GM23338 (cell line): ENCODE results near the gene SCCPDH. TPM values are rescaled to one million over a fixed set of nuclear protein-coding genes. Genes with fewer than 3 reads are reported as not detected.

ENCODE experiments used
- ATAC-seq: fragments of 200-7000 bp; cut with Tn5 transposase; 3 replicates; pipeline ENCODE4 v1.9.1; 2020
- DNase-seq: peaks from one replicate; pipeline ENCODE4 v3.0.0-alpha.2; 2015; ENCODE audit warnings: low spot score
- H2AFZ ChIP-seq: fragments of 200-600 bp; sonication (generic); 2 replicates; pipeline ENCODE4 v1.8.0; 2016; ENCODE audit warnings: antibody characterized with exemption, mild to moderate bottlenecking, moderate library complexity
- H3F3A ChIP-seq: fragments of 200-600 bp; sonication (generic); replicated peaks from 2 replicates; pipeline ENCODE4 v1.8.0; 2017; ENCODE audit warnings: antibody characterized with exemption, mixed run types, low read depth
- H3K27ac ChIP-seq: fragments of 200-600 bp; sonication (generic); 2 replicates; pipeline ENCODE4 v1.6.1; 2016; ENCODE audit warnings: low read depth
- H3K27me3 ChIP-seq: fragments of 200-600 bp; sonication (generic); 2 replicates; pipeline ENCODE4 v1.8.0; 2016; ENCODE audit warnings: mild to moderate bottlenecking, mixed run types, moderate library complexity; ENCODE audit not compliant: insufficient read depth
- H3K36me3 ChIP-seq: fragments of 200-600 bp; sonication (generic); 2 replicates; pipeline ENCODE4 v1.8.0; 2016; ENCODE audit warnings: mild to moderate bottlenecking; ENCODE audit not compliant: insufficient read depth
- H3K4me1 ChIP-seq: fragments of 200-600 bp; sonication (generic); 2 replicates; pipeline ENCODE4 v1.8.0; 2016; ENCODE audit warnings: mild to moderate bottlenecking, moderate library complexity; ENCODE audit not compliant: insufficient read depth
- H3K4me2 ChIP-seq: fragments of 200-600 bp; sonication (generic); 2 replicates; pipeline ENCODE4 v1.7.1; 2017; ENCODE audit warnings: mixed run types
- H3K4me3 ChIP-seq: fragments of 200-600 bp; sonication (generic); 2 replicates; pipeline ENCODE4 v1.6.1; 2016; ENCODE audit warnings: mixed run types
- H3K79me2 ChIP-seq: fragments of 200-600 bp; sonication (generic); replicated peaks from 2 replicates; pipeline ENCODE4 v1.8.0; 2017; ENCODE audit warnings: mild to moderate bottlenecking; ENCODE audit not compliant: insufficient read depth
- H3K9me2 ChIP-seq: fragments of 200-600 bp; sonication (generic); 2 replicates; pipeline ENCODE4 v1.8.0; 2017; ENCODE audit not compliant: insufficient read depth
- H4K20me1 ChIP-seq: fragments of 200-600 bp; sonication (generic); replicated peaks from 2 replicates; pipeline ENCODE4 v1.8.0; 2017; ENCODE audit warnings: mild to moderate bottlenecking; ENCODE audit not compliant: insufficient read depth
- H3K27ac Mint-ChIP-seq: 2 replicates; pipeline ENCODE4 v1.8.0; 2020; ENCODE audit warnings: inconsistent platforms, mild to moderate bottlenecking, moderate library complexity, mixed read lengths
- H3K27me3 Mint-ChIP-seq: 3 replicates; pipeline ENCODE4 v1.8.0; 2022; ENCODE audit warnings: low read depth, mild to moderate bottlenecking, moderate library complexity, mixed read lengths, inconsistent platforms; ENCODE audit not compliant: insufficient read depth, poor library complexity
- H3K36me3 Mint-ChIP-seq: 3 replicates; pipeline ENCODE4 v1.8.0; 2021; ENCODE audit warnings: low read depth, mild to moderate bottlenecking, inconsistent platforms, moderate library complexity, mixed read lengths
- H3K4me1 Mint-ChIP-seq: 3 replicates; pipeline ENCODE4 v1.8.0; 2020; ENCODE audit warnings: mild to moderate bottlenecking, inconsistent platforms, mixed read lengths
- H3K4me3 Mint-ChIP-seq: 3 replicates; pipeline ENCODE4 v1.8.0; 2021; ENCODE audit warnings: moderate library complexity, mild to moderate bottlenecking, inconsistent platforms, mixed read lengths
- H3K9me3 Mint-ChIP-seq: 3 replicates; pipeline ENCODE4 v1.8.0; 2020; ENCODE audit warnings: moderate library complexity, mild to moderate bottlenecking, inconsistent platforms, mixed read lengths
- CREB1 ChIP-seq: fragments of 250-450 bp; sonication (Bioruptor Pico); IDR thresholded peaks from 2 replicates; pipeline ENCODE4 v1.5.0; 2020; ENCODE audit warnings: low read depth, mild to moderate bottlenecking, moderate library complexity
- EZH2 ChIP-seq: fragments of 200-600 bp; sonication (generic); IDR thresholded peaks from one replicate; pipeline ENCODE4 v1.8.0; 2017; ENCODE audit warnings: antibody characterized with exemption, mild to moderate bottlenecking, low read depth; ENCODE audit not compliant: unreplicated experiment
- JUNB ChIP-seq: IDR thresholded peaks from one replicate; pipeline ENCODE4 v1.6.1; 2016; ENCODE audit warnings: antibody characterized with exemption; ENCODE audit not compliant: unreplicated experiment
- NANOG ChIP-seq: IDR thresholded peaks from 2 replicates; pipeline ENCODE4 v1.6.1; 2016; ENCODE audit warnings: antibody characterized with exemption, borderline replicate concordance
- POLR2AphosphoS5 ChIP-seq: IDR thresholded peaks from 2 replicates; pipeline ENCODE4 v1.6.1; 2016; ENCODE audit warnings: antibody characterized with exemption, low read depth
- STAT1 ChIP-seq: IDR thresholded peaks from one replicate; pipeline ENCODE4 v1.6.1; 2016; ENCODE audit warnings: antibody characterized with exemption; ENCODE audit not compliant: unreplicated experiment
- ZNF114 ChIP-seq: fragments of 250-450 bp; sonication (Bioruptor Pico); IDR thresholded peaks from 2 replicates; pipeline ENCODE4 v1.5.0; 2020; ENCODE audit warnings: mild to moderate bottlenecking, moderate library complexity
- ZNF331 ChIP-seq: fragments of 250-450 bp; sonication (Bioruptor Pico); IDR thresholded peaks from 2 replicates; pipeline ENCODE4 v1.5.0; 2020; ENCODE audit warnings: low read depth, mild to moderate bottlenecking, moderate library complexity
- polyA plus RNA-seq: library from polyadenylated mRNA; unstranded; fragments of >200 nt; fragmentation: Nextera tagmentation; extraction: Ambion mirVana; gene quantifications from 2 replicates; pipeline ENCODE4 v1.2.1, GENCODE V29; 2016
- total RNA-seq: library from RNA; depleted of rRNA; stranded (reverse); fragments of >200 nt; shearing (Covaris generic); gene quantifications from 2 replicates; pipeline ENCODE4 v1.2.3, GENCODE V29; 2014
- TF ChIP-seq, protein P1 (sequence below): IDR thresholded peaks from 2 replicates; pipeline ENCODE4 v1.6.1; 2016; ENCODE audit warnings: antibody characterized with exemption
- TF ChIP-seq, protein P2 (sequence below): IDR thresholded peaks from one replicate; pipeline ENCODE4 v1.6.1; 2018; ENCODE audit warnings: antibody characterized with exemption; ENCODE audit not compliant: unreplicated experiment
- TF ChIP-seq, protein P3 (sequence below): fragments of 250-450 bp; sonication (Bioruptor Pico); IDR thresholded peaks from 2 replicates; pipeline ENCODE4 v1.5.0; 2020; ENCODE audit warnings: mild to moderate bottlenecking, moderate library complexity

SCCPDH gene
- total and polyA plus RNA-seq, 2 experiments from 2014 or later = 14.4 to 18.8 TPM

DNA sequence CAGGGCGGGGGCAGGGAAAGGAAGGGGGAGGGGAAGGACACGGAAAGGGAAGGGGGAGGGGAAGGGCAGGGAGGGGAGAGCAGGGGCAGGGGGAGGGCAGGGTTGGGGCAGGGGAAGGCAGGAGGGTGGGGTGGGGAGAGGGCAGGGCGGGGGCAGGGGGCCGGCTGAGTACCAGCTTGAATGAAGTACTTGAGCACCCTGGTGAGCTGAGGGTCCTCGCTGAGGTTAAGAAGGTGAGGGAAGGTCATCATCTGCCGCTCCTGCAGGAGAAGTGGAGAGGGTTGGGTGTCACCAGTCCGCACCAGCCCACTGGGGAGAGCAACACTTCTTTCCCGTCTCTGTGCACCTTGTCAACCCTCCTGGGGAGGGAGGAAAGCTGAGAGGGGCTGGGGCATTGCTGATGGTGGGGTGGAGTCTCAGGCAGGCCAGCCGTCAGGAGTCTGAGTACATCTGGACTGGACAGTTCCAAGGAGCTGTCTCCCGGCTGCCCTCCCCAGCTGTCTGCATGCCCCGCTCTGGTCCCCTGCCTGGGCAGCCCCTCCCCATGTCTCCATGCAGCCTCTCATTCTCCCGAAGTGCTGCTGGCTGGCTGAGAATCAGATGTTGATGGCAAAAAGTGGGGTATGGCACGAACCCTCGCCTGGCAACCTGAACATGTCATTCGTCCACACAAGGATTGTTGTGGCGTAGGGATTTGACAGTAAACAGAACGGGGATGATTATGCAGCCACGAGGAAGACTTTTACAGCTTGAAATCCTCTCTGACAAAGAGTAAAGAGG is 70.0 kb downstream of the SCCPDH start (continued):
- TF ChIP-seq, protein P1, sequence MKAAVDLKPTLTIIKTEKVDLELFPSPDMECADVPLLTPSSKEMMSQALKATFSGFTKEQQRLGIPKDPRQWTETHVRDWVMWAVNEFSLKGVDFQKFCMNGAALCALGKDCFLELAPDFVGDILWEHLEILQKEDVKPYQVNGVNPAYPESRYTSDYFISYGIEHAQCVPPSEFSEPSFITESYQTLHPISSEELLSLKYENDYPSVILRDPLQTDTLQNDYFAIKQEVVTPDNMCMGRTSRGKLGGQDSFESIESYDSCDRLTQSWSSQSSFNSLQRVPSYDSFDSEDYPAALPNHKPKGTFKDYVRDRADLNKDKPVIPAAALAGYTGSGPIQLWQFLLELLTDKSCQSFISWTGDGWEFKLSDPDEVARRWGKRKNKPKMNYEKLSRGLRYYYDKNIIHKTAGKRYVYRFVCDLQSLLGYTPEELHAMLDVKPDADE = no peak
- TF ChIP-seq NANOG (no peak), ZNF114 (CRISPR knock-in tag) (no peak), JUNB (no peak), STAT1 (no peak), CREB1 (no peak), ZNF331 (CRISPR knock-in tag) (no peak), POLR2AphosphoS5 (no peak), EZH2 (no peak)
- TF ChIP-seq, protein P2, sequence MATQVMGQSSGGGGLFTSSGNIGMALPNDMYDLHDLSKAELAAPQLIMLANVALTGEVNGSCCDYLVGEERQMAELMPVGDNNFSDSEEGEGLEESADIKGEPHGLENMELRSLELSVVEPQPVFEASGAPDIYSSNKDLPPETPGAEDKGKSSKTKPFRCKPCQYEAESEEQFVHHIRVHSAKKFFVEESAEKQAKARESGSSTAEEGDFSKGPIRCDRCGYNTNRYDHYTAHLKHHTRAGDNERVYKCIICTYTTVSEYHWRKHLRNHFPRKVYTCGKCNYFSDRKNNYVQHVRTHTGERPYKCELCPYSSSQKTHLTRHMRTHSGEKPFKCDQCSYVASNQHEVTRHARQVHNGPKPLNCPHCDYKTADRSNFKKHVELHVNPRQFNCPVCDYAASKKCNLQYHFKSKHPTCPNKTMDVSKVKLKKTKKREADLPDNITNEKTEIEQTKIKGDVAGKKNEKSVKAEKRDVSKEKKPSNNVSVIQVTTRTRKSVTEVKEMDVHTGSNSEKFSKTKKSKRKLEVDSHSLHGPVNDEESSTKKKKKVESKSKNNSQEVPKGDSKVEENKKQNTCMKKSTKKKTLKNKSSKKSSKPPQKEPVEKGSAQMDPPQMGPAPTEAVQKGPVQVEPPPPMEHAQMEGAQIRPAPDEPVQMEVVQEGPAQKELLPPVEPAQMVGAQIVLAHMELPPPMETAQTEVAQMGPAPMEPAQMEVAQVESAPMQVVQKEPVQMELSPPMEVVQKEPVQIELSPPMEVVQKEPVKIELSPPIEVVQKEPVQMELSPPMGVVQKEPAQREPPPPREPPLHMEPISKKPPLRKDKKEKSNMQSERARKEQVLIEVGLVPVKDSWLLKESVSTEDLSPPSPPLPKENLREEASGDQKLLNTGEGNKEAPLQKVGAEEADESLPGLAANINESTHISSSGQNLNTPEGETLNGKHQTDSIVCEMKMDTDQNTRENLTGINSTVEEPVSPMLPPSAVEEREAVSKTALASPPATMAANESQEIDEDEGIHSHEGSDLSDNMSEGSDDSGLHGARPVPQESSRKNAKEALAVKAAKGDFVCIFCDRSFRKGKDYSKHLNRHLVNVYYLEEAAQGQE = no peak

DNA sequence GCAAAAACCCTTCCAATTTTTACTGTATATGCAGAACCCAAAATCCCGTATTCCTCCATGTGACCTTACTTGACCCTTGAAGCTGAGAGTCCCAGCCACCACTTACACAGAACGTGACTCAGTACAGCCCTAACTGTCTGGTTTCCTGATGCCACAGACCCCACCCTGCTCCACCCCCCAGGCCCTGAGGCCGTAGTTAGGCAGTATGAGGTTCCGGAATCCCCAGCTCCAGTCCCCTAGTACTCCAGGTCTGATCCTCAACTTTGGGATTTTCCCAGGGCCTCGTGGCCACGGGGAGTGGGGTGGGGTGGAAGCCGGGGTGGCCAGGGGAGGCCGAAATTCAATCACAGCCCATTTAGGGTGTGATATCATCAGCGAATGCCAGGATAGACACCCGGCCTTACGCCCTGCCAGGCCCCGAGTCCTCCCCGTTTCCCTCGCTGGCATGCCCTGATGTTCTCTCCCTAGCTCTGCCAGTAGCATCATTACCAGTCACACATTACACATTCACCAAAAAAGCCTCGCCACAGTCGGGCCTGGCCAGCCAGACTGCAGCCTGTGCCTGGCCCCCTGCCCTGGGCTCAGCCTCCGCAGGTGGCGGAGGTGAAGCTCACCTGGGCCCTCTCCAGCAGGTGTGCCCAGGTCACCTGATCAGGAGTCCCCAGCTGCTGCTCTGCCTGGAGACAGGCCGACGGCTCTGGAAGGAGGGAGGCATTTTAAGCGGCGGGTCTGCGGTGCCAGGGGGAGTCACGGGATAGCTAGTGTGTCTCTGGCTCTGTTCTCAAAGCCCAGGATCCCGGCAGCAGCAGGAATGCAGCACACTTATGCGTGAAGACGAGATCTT is 70.8 kb downstream of the SCCPDH start:
- ATAC-seq (peak; percentile 78), DNase-seq (peak; percentile 80)
- TF ChIP-seq NANOG = no peak
- TF ChIP-seq, protein P3, sequence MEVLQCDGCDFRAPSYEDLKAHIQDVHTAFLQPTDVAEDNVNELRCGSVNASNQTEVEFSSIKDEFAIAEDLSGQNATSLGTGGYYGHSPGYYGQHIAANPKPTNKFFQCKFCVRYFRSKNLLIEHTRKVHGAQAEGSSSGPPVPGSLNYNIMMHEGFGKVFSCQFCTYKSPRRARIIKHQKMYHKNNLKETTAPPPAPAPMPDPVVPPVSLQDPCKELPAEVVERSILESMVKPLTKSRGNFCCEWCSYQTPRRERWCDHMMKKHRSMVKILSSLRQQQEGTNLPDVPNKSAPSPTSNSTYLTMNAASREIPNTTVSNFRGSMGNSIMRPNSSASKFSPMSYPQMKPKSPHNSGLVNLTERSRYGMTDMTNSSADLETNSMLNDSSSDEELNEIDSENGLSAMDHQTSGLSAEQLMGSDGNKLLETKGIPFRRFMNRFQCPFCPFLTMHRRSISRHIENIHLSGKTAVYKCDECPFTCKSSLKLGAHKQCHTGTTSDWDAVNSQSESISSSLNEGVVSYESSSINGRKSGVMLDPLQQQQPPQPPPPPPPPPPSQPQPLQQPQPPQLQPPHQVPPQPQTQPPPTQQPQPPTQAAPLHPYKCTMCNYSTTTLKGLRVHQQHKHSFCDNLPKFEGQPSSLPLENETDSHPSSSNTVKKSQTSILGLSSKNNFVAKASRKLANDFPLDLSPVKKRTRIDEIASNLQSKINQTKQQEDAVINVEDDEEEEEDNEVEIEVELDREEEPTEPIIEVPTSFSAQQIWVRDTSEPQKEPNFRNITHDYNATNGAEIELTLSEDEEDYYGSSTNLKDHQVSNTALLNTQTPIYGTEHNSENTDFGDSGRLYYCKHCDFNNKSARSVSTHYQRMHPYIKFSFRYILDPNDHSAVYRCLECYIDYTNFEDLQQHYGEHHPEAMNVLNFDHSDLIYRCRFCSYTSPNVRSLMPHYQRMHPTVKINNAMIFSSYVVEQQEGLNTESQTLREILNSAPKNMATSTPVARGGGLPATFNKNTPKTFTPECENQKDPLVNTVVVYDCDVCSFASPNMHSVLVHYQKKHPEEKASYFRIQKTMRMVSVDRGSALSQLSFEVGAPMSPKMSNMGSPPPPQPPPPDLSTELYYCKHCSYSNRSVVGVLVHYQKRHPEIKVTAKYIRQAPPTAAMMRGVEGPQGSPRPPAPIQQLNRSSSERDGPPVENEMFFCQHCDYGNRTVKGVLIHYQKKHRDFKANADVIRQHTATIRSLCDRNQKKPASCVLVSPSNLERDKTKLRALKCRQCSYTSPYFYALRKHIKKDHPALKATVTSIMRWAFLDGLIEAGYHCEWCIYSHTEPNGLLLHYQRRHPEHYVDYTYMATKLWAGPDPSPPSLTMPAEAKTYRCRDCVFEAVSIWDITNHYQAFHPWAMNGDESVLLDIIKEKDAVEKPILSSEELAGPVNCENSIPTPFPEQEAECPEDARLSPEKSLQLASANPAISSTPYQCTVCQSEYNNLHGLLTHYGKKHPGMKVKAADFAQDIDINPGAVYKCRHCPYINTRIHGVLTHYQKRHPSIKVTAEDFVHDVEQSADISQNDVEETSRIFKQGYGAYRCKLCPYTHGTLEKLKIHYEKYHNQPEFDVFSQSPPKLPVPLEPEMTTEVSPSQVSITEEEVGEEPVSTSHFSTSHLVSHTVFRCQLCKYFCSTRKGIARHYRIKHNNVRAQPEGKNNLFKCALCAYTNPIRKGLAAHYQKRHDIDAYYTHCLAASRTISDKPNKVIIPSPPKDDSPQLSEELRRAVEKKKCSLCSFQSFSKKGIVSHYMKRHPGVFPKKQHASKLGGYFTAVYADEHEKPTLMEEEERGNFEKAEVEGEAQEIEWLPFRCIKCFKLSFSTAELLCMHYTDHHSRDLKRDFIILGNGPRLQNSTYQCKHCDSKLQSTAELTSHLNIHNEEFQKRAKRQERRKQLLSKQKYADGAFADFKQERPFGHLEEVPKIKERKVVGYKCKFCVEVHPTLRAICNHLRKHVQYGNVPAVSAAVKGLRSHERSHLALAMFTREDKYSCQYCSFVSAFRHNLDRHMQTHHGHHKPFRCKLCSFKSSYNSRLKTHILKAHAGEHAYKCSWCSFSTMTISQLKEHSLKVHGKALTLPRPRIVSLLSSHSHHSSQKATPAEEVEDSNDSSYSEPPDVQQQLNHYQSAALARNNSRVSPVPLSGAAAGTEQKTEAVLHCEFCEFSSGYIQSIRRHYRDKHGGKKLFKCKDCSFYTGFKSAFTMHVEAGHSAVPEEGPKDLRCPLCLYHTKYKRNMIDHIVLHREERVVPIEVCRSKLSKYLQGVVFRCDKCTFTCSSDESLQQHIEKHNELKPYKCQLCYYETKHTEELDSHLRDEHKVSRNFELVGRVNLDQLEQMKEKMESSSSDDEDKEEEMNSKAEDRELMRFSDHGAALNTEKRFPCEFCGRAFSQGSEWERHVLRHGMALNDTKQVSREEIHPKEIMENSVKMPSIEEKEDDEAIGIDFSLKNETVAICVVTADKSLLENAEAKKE (CRISPR knock-in tag) = no peak
- Mint-ChIP-seq H3K27ac (peak overlapping the region; percentile 0; the same call in 1 of the 2 replicates), H3K27me3 (peaks cover 12% of the 10 kb centered on the region), H3K36me3 (no peaks in the 10 kb centered on the region), H3K9me3 (no peaks in the 10 kb centered on the region), H3K4me1 (peaks cover 45% of the 10 kb centered on the region), H3K4me3 (no peak overlapping the region)
- H3K36me3 ChIP-seq = no peaks in the 10 kb centered on the region
- peak overlapping the region; percentile 55; the same call in 1 of the 2 replicates for H3K4me2 ChIP-seq
- H4K20me1 ChIP-seq = no peaks in the 10 kb centered on the region
- 0 out of 2 replicates have a peak, but pooled peaks cover 2% of the 10 kb centered on the region for H3F3A ChIP-seq
- H3K4me3 ChIP-seq = no peak overlapping the region
- H3K27ac ChIP-seq = no peak overlapping the region; the same call in 1 of the 2 replicates
- peak overlapping the region; percentile 89 for H2AFZ ChIP-seq
- no peaks in the 10 kb centered on the region for H3K9me2 ChIP-seq
- peaks cover 12% of the 10 kb centered on the region for H3K4me1 ChIP-seq
- no peaks in the 10 kb centered on the region for H3K79me2 ChIP-seq
- no peaks in the 10 kb centered on the region for H3K27me3 ChIP-seq
